Transverse colon (tissue), 4 donors: ENCODE measurements around the gene TF. TPM values are rescaled to one million over a fixed set of nuclear protein-coding genes. Genes with fewer than 3 reads are reported as not detected.

Experiments
- DNase-seq: peaks from one replicate; pipeline ENCODE4 v3.0.0-alpha.2; 2019
- H3K27ac ChIP-seq, 4 donors: fragments of 200-600 bp; sonication (generic); 2 replicates each; pipeline ENCODE4 v1.5.1; 2016 to 2018; ENCODE audit warnings: inconsistent platforms in 4 of 4
- H3K27me3 ChIP-seq: fragments of 200-600 bp; sonication (generic); 2 replicates; pipeline ENCODE4 v1.5.1; 2017; ENCODE audit warnings: inconsistent platforms
- H3K36me3 ChIP-seq, 4 donors: fragments of 200-600 bp; sonication (generic); 2 replicates each; pipeline ENCODE4 v1.5.1; 2017 to 2019; ENCODE audit warnings: inconsistent platforms in 4 of 4
- H3K4me1 ChIP-seq, 4 donors: fragments of 200-600 bp; sonication (generic); 2 replicates each; pipeline ENCODE4 v1.5.1; 2017 to 2020; ENCODE audit warnings: inconsistent platforms in 4 of 4
- H3K4me3 ChIP-seq, 4 donors: fragments of 200-600 bp; sonication (generic); 1 replicate in 1 of 4; 2 replicates in 3 of 4; pipeline versions ENCODE4 v1.5.1 to v1.6.1; 2017 to 2019; ENCODE audit warnings: inconsistent platforms in 4 of 4
- H3K9me3 ChIP-seq, 2 donors: fragments of 200-600 bp; sonication (generic); 2 replicates each; pipeline ENCODE4 v1.5.1; 2017 to 2019; ENCODE audit warnings: inconsistent platforms in 2 of 2
- CTCF ChIP-seq, 5 experiments: fragments of 200-600 bp in 3 of 5; fragments of 450-650 bp in 2 of 5; sonication (generic) in 3 of 5; IDR thresholded peaks; 1 replicate in 2 of 5; 2 replicates in 3 of 5; pipeline ENCODE4 v1.5.1; 2016 to 2017; ENCODE audit warnings: antibody characterized with exemption in 5 of 5, inconsistent platforms in 3 of 5, mild to moderate bottlenecking in 2 of 5, moderate library complexity in 1 of 5
- EP300 ChIP-seq: sonication (generic); formaldehyde crosslinking; IDR thresholded peaks from one replicate; pipeline ENCODE4 v1.6.1; 2017; ENCODE audit warnings: antibody characterized with exemption, low read depth
- POLR2A ChIP-seq: fragments of 450-650 bp; IDR thresholded peaks from one replicate; pipeline ENCODE4 v1.6.1; 2016; ENCODE audit warnings: antibody characterized with exemption, mild to moderate bottlenecking, moderate library complexity
- POLR2AphosphoS5 ChIP-seq, 3 donors: sonication (generic); formaldehyde crosslinking; IDR thresholded peaks; one replicate each; pipeline ENCODE4 v1.6.1; 2016; ENCODE audit warnings: antibody characterized with exemption in 3 of 3
- WGBS, 2 donors: methylation state at CpG; one replicate each; pipeline ENCODE4 v1.1.5; 2018; ENCODE audit warnings: low coverage in 1 of 2; 5-methylcytosine and 5-hydroxymethylcytosine counted together
- in situ Hi-C, 4 donors: fragments of 200-750 bp; cut with MboI; loops; one replicate each; pipeline versions ENCODE4 v1.15.0 to v1.15.1; 2017; ENCODE audit warnings: low sequenced_read_pairs in 3 of 4, low pct_ligation_motif_present in 1 of 4, low pct_unique_long_range_greater_than_20kb in 1 of 4
- intact Hi-C: fragments of 100-400 bp; cut with DNase I; formaldehyde crosslinking; loops from one replicate; pipeline ENCODE4 v1.15.1; 2023; ENCODE audit warnings: low total_unique reads
- total RNA-seq, 4 donors: library from RNA; depleted of rRNA; stranded (reverse); fragments of >200 nt; gene quantifications; one replicate each; pipeline ENCODE4 v1.1.0, GENCODE V29; 2016

TF gene
- total RNA-seq, 4 donors from 2014 or later: 0.96 to 7.1 (median 1.1) TPM; not detected in 1

- Histone ChIP-seq H3K4me3 (no peak overlapping the region), H3K36me3 (no peaks in the 10 kb centered on the region), H3K27me3 (no peaks in the 10 kb centered on the region), H3K4me1 (no peaks in the 10 kb centered on the region), H3K27ac (no peak overlapping the region), H3K9me3 (no peaks in the 10 kb centered on the region)
- WGBS, 2 donors: 81 to 90% methylated on average over 2 to 13 of the region's 13 CpGs
- in situ Hi-C loops: no loop called here
- intact Hi-C loops: no loop called here
- DNase-seq: no peak
- TF ChIP-seq POLR2A: no peak
- no peak for TF ChIP-seq CTCF (IDR thresholded peaks at IDR 0.05)
- TF ChIP-seq POLR2AphosphoS5 (IDR thresholded peaks at IDR 0.05): no peak
- no peak for TF ChIP-seq EP300
These were observed 86.0 kb downstream of the TF start for GRCh38 chr3:133831966-133832801.

- DNase-seq: no peak
- no peaks in the 10 kb centered on the region for H3K9me3 ChIP-seq
- intact Hi-C loops (no loop called here), in situ Hi-C loops (no loop called here)
- H3K36me3 ChIP-seq: no peaks in the 10 kb centered on the region
- no peak for TF ChIP-seq CTCF (IDR thresholded peaks at IDR 0.05)
- no peak for TF ChIP-seq POLR2A
- TF ChIP-seq EP300: no peak
- TF ChIP-seq POLR2AphosphoS5 (IDR thresholded peaks at IDR 0.05): no peak
- no peak overlapping the region for H3K4me3 ChIP-seq
- WGBS, 2 donors: 93% methylated on average over 10 of the region's 10 CpGs; no CpG with 5 or more reads in 1 of the 2 donors
- no peaks in the 10 kb centered on the region for H3K27me3 ChIP-seq
- no peak overlapping the region for H3K27ac ChIP-seq
- no peaks in the 10 kb centered on the region for H3K4me1 ChIP-seq
These were observed 86.6 kb downstream of the TF start for GRCh38 chr3:133832802-133833144.

DNA sequence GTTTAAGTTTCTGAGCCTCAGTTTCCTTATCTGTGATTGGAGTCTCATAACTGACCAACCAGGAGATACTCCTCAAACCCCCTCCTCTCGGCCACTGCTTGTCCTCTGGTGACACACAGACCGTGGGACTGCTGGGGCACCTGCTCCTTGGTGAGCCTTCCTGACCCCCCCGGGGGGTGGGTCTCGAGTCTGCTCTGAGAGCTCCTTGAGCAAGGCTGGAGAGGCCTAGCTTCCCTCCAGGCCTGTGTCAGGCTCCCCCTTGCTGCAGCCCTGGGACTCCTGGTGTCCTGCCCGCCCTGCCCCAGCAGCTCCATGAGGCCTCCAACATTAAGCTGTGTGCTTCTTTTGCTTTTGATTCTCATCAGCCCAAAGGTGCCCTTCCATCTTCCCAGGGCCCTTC is 87.1 kb downstream of the TF start:
- in situ Hi-C loops: no loop called here
- no peak for DNase-seq
- WGBS, 2 donors: 90% methylated on average over 5 of the region's 5 CpGs; no CpG with 5 or more reads in 1 of the 2 donors
- Histone ChIP-seq H3K4me3 (no peak overlapping the region), H3K9me3 (no peaks in the 10 kb centered on the region), H3K36me3 (no peaks in the 10 kb centered on the region), H3K27ac (no peak overlapping the region), H3K4me1 (no peaks in the 10 kb centered on the region), H3K27me3 (no peaks in the 10 kb centered on the region)
- TF ChIP-seq EP300 (no peak), POLR2AphosphoS5 (IDR thresholded peaks at IDR 0.05) (no peak), CTCF (IDR thresholded peaks at IDR 0.05) (no peak), POLR2A (no peak)
- intact Hi-C loops: no loop called here

DNA sequence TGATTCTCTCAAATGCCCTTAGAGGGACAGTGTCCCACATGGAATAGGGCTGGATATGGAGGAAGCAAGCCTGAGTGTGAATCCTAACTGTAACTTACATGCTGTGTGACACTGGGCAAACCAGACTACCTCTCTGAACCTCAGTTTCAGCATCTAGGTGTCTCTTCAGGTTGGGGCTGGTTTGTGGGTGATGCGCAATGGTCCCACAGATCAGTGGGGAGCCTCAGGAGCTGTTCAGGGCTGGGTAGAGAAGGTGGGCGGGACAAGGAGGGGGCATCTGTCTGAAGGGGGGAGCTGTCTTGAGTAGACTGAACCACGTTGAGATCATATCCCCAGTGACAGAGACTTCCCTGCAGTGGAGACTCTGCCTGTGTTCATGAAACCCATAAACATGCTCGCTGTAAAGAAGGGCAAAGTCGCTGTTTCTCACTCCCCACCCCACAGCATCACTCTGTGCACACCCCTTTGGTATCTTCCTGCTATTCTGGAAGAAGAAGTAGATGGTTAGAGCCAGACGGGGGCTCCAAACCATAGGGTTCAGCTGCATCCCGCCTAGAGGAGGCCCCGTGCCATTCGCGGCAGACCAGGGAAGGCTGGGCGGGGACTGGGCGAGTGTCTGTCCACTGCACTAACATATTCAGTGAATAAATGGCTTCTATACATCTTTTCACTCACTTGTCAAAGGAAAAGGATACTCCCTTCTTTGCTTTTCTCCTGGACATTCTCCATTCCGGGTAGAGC is 87.9 kb downstream of the TF start:
- TF ChIP-seq POLR2A (no peak), EP300 (no peak), POLR2AphosphoS5 (IDR thresholded peaks at IDR 0.05) (no peak), CTCF (IDR thresholded peaks at IDR 0.05) (no peak)
- DNase-seq: no peak
- Histone ChIP-seq H3K4me3 (no peak overlapping the region), H3K27ac (no peak overlapping the region), H3K4me1 (no peaks in the 10 kb centered on the region), H3K9me3 (no peaks in the 10 kb centered on the region), H3K27me3 (no peaks in the 10 kb centered on the region), H3K36me3 (no peaks in the 10 kb centered on the region)
- 82 to 91% methylated on average over 8 to 13 of the region's 13 CpGs for WGBS, 2 donors
- intact Hi-C loops: no loop called here
- in situ Hi-C loops: no loop called here
